NCI-H526 treated with DMSO at 0.1 percent for 48 hours (cell line): Measurements from ENCODE around the gene CYB561D2.

ENCODE experiments used
- DNase-seq: peaks from one replicate; lab custom pipeline; 2025; lab: John Stamatoyannopoulos, UW

Gene CYB561D2

DNA sequence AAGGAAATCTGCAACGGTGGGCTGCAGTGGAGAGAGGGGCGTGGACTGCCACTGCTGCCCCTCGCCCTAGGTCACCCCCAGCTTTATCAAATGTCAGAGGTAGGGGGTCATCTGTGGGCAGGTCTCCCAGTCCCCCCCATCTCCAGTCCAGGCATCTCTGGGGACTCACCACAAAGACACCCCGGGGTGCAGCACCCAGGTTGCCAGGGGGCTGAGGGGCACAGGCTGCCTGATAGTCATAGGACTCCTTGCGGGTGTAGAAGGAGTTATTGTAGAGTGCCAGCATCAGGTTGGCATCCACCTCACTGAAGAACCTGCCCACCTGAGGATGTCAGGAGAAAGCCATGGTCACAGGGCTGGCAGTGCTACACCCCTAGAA is 15.2 kb downstream of the CYB561D2 start:
- no peak for DNase-seq

DNA sequence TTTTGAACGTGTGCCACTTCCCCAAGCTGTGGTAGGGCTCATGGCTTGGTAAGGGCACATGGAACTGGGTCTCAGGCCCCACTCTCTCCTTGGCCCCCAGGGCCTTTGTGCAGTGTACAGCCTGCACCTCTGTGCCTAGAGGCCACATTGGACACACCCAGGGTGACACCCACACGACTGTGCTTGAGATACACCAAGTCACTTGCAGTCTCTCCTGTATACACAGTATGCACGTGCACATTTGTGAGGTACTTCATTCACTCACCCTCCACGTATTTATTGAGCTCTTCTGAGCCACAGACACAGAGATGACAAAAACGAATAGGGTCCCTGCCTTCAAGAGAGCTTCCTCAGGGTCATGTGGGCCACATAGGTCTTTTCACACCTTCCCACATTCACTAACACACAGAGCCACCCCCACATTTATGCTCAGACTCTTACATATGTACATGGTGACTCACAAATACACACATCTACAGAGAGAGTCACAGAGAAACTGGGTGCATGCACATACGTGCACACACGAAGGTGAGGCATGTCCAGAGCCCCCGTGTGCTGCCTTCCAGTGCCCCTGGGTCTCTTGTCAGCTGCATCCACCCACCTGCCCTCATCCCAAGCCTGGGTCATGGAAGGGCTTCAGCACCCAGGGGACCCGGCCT is 18.5 kb downstream of the CYB561D2 start:
- DNase-seq: no peak

DNA sequence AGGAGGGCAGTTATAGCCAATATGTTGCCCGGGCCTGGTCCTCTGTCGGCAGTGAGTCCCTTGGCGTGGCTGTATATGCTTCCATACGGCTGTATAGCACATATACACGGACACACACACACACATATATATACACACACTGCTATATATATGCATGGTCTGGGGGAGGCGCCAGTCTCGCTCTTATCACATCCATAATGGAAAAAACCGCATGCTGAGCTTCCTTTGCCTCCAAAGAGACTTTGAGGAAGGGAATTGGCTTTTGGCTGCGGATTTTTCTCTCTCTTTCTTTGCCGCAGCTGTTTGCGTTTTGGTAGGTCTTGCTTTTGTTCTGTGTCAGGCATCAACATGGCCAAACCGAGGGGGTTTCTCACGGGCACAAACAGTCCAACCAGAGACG is 19.9 kb downstream of the CYB561D2 start:
- DNase-seq: peak; percentile 31

DNA sequence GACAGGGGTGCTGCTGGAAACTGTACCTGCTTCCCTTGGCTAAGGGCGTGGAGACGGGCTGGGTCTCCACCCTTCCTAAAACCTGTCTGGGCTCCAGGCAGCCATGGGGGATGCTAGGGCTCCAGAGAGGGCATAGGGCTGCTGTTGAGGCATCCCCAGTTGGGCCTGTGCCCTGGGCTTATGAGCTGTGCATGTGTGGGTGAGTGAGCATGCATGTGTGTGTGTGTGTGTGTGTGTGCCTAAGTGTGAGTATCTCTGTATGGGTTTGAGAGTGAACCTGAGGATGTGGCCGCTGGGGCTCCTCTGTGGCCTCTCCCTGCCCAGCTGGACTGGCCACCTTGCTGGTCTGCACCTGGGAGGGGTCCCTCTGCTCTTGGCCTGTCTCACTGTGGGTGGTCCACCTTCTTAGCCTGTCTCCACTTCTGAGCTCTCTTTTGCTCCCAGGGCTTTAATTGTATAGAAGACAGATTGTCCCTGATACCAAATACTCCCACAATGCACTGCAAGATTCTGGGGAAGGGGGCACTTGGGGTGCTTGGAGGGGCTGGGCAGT is 20.5 kb downstream of the CYB561D2 start:
- DNase-seq: no peak

DNA sequence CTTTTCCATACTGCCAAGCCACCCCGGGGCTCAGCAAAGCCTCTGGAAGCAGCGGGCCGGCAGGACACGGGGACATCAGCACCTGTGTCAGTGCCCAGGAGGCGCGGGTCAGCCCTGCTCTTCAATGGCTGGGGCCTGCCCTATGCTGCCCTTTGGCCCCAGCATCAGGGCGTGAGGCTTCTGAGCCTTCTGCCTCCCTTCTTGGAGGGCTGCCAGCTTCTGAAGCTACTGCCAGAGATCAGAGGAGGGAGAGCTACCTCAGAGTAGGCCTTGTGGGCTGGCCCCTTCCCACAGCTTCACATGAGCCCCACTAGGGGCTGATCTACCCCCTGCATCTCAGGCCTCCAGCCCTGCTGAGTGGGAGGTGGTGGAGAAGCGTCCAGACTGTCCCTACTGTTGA is 21.7 kb downstream of the CYB561D2 start:
- no peak for DNase-seq

DNA sequence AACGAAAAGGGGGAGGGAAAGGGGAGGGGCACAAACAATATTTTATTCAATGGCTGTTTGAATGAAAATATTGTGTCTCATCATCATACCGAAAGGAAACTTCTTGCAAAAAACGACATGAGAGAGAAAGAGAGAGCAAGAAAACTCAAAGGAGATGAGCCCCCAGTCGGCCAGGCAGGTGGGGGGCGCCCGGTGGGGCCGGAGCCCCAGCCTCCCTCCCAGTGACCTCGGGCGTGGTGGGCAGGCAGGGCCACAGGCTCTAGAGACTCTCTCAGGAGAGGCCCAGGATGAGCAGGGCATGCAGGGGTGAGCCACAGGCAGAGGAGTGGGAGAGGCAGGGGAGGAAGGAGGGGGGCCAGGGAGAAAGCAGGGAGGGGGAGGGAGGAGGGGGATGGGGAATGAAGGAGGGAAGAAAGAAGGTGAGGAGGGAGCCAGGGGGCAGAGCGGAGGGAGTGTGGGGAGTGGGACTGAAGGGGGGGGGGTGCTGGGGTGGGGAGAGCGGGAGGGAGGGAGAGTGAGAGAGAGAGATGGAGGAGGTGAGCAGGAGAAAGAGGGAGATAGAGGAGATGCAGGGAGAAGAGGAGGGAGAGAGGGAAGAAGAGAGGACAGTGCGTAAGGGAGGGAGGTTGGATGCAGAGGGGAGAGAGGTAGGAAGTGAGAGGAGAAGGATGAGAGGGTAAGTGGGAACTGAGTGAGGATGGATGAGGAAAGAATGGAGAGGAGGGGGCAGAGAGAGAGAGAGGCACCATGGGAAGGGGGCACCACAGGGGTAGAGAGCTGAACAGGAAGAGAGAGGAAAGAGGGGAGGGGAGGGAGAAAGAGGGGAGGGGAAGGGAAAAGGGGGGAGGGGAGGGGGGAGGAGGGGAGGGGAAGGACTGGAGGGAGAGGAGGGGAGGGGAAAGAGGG is 22.7 kb downstream of the CYB561D2 start:
- no peak for DNase-seq

DNA sequence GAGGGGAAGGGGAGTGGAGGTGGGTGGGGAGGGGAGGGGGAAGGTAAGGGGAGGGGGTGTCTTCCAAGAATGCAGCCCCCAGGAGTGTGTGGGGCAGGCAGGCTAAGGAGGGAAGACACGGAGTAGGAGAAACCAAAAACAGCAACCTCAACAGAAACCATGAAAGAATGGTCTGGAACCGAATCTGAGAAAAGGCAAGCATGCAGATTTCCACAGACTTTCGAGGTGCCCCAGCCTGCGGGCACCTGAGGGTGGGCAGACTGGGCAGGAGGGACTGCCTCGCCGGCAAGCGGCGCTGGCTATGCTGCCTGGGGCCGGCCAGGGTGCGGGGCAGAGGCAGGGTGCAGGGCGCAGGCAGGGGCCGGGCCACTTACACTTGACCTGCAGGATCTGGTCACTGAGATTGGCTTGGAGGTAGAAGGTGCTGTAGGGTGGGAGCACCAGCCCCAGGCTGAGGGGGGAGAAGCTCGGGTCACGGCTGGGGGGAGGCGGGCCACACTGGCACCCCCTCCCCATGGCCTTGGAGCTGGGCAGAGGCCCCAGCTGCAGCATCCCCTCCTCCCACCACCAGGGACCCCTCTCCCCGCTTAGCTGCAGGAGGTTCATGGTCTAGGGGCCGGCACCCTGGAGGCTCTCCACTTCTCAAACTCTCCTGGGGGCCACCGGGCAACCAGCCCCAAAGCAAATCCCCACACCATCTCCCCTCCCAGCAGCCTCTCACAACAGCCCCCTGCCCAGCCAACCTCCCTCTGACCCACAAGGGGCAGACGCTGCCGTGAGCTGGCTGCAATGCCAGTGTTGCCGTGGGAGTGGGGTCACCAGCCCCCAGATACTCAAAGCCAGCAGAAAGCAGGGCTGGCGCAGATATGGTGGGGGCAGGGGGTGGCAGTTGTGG is 23.9 kb downstream of the CYB561D2 start:
- no peak for DNase-seq

DNA sequence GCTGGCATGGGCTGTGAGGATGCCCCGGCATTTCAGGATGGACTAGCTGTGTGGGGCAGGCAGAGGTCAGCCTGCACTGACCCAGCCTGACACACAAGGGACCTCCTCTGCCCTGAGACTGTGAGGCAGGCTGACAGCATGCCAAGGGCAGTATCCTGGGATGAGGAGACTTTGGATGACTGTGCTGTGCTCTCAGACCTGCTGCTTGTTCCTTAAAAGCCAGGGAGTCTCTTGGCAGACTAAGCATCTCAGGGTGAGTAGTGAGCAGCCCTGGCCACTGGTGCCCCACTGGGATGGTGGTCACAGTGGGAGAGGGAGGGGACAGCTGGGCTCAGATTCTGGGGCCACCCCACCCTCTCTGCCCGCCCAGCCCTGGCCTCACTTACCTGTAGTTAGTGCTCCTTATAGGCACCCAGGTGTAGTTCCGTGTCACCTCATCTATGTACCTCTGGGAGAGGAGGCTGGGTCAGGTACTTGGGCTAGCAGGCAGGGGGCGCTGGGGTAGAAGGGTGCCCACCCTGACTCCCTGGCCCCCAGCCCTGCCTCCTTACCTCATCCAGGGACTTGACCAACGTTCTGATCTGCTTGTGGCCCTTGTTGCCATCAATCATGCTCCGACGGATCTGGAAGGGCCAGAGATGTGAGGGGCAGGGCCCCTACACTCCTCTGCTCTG is 24.7 kb downstream of the CYB561D2 start:
- no peak for DNase-seq

DNA sequence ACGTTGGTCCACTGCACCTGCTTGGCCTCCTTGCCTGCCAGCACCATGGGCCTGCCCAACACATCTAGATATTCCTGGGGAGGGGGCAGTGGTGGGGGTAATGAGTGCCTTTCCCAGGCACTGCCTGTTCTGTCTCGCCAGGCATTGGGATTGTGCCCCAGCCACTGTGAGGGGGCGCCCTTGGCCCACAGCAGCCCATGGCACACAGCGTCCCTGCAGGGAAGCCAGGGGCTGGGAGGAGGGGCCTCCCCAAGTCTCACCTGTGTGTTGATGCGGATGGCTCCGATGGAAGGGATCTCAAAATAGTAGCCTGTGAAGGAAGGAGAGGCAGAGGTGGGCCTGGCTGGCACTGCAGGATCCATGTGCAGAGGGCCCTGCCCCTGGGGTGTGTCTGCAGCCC is 27.4 kb downstream of the CYB561D2 start:
- DNase-seq: no peak

DNA sequence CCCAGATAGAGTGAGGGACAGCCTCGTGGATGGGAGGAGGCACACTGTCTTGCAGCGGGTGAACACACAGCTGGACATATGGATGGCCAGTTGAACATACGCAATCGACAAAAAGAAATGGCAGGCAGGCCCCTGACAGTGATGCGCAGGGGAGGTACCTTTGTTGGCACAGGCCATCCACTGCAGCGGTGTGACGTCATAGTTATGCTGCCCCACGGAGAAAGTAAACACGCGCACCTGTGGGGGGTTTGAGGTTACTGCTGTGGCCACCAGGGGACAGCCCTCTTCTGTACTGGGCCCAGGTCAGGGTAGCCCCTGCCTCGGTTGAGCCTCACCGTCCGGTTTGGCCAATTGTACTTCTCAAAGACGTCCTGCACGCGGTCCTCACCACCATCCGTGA is 28.1 kb downstream of the CYB561D2 start:
- DNase-seq: no peak

DNA sequence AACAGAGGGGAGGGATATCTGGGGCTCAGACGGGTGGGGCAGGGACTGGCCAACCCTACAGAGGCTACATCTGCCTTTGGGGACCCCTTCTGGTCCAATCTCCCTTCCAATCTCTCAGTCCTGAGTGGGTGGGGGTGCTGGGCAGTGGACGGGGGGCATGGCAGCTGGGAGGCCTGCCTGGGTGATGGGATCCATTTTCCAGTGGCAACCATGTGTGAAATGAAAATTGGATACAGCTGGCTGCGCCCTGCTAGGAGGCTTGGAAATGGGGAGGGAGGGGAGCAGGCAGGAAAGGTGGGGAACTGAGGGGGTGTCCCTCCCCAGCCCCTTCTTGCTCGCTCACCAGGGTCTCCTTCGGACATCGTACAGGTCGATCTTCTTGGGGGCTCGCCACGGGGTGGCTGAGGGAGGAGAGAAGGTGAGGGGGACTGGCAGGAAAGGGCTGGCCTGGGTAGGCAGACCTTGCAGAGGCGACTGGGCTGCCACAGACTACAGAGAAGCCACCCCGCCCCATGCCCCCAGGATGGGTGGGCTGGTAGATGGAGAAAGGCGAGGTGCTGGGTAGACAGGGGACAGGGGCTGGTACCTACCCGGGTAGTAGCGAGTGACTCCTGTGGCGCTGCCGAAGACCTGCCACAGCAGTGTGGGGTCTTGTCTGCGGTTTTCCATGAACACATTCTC is 29.9 kb downstream of the CYB561D2 start:
- no peak for DNase-seq

DNA sequence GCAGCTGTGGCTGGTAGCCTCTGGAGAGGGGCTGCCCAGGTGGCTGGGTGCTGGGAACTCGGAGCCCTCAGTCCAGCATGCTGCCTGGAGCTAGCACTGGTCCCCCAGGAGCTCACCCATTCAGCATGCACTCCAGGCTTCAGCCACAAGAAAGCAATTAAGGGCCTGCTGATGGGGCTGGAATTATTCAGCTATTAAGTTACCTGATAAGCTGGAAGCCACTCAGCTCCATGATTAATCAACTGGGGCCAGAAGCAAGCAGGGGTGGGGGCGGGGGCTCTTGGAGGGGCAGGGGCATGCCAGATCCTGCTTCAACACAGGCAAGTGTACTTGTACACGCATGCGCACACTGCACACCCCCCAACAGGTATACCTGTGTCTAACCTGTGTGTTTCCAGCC is 30.7 kb downstream of the CYB561D2 start:
- no peak for DNase-seq

DNA sequence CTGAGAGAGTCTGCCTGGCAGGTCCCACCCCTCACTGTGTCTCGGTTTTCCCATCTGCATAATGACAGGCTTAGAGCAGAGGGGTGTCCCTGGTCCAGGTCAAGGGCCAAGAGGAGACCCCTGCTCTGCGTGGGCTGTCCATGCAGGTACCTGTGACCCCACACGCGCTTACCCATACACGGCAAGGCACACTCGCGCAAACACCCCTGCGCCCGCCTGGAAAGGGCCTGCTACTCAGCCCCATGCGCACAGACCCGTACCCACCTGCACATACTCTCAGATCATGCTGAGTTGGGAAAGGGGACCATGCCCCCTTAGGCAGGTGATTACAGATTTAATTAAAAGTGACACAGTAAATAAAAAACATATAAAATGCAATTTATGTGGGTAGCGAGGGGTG is 32.1 kb downstream of the CYB561D2 start:
- no peak for DNase-seq

DNA sequence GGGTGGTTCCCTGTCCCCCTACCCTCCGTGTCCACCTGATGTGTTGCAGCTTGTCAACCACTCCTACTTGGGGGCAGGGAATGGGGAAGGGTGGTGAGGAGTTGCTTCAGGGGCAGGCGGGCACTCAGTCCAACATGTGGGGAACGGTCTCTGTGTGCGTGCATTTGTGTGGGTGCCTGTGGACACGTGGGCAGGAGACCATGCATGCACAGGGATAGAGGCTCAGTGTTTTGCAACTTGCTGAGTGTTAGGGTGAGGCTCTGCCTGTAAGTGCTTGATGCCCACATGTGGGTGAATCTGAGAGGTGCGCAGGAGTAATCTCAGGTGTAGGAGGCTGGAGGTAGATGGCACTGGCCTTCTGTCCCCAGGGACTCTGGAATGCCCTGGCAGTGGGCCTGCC is 33.1 kb downstream of the CYB561D2 start:
- no peak for DNase-seq

DNA sequence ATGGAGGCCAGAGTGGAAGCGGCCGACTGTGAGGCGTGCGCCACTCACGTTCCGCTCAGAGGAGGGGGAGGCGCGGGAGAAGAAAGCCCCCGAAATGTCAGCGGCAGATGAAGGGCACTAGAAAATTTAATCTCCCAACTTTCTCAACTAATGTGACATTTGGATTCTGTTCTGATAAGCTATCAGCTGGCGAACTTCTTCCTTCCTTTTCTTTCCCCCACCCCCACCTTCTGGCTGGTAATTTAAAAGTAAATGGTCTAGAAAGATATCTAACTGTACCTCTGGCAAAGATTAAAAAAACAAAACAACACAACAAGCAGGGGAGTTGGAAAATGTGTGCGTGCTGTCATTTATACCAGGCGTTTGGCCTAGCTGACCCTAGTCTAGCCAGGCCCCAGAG is 35.1 kb downstream of the CYB561D2 start:
- DNase-seq: no peak

DNA sequence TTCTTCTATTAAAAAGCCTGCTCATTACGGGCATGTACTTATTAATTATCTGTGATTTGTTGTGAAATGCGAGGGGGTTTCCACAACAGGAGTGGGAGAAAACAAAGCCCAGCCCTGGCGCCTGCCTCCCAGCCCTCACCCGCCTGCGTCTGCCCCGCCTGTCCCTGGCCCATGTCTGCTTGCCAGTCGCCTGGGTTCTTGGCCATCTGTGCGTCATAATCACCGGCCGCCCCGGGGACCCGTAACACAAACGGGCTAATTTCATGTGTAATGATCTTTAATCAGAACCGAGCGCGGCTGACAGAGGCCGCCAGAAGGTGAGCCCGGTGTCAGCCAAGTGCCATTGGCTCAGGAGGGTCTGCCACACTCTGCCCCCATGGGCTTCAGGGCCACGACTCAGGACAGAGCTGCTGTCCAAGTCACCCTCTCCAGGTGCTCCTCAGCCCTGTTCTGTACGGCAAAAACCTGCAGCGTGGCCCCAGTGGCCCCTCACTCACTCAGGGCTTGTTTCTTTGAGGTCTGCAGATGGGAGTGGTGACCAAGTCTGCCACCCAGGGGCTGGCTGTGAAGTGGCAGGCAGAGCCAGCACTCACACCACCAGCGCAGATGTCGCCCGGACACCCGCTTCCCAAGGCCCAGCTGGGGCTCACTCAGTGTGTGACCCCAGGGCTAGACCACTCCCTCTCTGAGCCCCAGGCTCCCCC is 37.5 kb downstream of the CYB561D2 start:
- DNase-seq: no peak

DNA sequence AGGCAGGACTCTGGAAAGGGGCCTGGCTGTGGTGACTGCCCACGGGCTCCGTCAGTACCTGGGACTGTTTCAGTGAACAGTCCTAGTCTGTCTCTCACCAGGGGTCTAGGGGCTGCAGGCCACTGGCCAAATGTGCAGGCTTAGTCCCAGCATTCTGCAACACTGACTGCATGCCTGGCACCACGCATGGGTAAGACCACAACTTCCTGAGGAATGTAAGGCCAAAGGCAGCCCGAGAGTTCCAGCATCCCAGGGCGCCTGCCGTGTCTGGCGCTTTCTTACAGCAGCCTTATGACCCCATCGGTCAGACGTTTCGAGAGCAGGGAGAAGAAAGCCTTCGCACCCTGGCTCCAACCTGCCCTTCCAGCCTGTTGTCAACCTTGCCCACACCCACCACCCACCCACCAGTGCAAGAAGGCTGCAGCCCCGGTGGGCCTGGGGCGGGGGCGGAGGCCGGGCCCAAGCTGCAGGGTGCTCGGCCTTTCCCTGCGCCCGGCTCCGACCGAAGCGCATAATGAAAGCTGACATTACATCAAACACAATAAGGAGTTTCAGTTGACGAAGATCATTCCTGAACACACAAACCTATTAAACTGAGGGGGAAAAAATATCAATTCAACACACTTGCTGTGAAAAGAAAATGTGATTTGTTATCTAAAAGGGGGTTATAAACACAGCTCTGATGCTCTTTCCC is 38.2 kb downstream of the CYB561D2 start:
- no peak for DNase-seq

DNA sequence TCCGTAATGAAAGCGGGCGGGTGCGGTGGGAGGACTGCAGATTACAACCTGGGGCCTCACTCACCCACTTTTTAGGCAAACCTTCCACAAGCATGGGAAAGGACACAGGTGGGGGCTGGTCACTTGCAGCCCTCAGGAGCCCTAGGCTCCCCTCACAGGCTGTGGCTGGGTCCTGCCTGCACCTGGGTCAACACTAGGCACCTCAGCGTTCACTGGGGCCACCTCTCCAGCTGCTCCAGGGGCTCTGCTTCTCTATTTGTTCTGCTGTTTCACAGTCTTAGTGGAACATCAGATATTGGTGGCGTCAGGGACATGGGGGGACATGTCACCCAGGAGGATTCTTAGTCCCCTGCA is 38.7 kb downstream of the CYB561D2 start:
- no peak for DNase-seq

DNA sequence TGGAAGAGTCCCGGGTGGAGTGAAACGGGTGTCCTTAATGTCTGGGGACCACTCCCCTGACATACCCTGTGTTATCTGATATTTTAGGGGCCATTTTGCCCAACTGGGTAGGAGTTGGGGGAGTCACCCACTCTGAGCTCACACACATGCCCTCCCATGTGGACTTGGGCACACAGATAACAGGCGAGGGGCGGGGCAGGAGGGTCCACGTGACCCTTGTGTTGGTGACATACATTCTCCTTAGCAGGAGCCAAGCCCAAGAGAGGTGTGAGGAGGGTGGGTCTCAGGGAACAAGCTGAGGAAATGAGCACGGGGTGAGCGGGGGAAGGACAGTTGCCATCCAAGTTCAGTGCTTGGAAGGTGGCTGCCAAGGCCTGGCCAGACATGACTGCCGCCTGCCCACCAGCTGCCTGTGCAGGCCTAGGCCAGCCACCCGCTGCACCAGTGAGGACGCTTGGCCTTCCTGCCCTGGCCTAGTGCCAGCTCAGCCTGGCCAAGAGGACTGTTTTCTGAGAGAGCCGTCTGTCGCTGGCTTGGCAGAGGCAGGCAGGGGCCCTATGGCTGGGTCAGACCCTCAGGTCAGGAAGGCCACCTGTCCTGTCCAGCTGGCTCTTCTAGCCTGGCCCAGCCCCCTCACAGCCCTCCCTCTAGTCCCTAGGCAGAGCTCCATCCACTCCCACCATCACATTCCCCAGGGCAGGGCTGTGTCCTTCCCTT is 40.0 kb downstream of the CYB561D2 start:
- DNase-seq: no peak
